Prostate gland (tissue), 2 donors: ENCODE results near the gene UNC50.

ENCODE experiments used
- POLR2AphosphoS5 ChIP-seq: sonication (generic); formaldehyde crosslinking; IDR thresholded peaks from one replicate; pipeline ENCODE4 v1.6.1; 2017; ENCODE audit warnings: antibody characterized with exemption
- TF ChIP-seq, protein P1 (sequence below), 4 experiments: fragments of 200-600 bp in 2 of 4; fragments of 450-650 bp in 2 of 4; sonication (generic) in 2 of 4; IDR thresholded peaks; 1 replicate in 3 of 4; 2 replicates in 1 of 4; pipeline ENCODE4 v1.5.1; 2016 to 2019; ENCODE audit warnings: antibody characterized with exemption in 4 of 4, mild to moderate bottlenecking in 2 of 4, moderate library complexity in 2 of 4

DNA sequence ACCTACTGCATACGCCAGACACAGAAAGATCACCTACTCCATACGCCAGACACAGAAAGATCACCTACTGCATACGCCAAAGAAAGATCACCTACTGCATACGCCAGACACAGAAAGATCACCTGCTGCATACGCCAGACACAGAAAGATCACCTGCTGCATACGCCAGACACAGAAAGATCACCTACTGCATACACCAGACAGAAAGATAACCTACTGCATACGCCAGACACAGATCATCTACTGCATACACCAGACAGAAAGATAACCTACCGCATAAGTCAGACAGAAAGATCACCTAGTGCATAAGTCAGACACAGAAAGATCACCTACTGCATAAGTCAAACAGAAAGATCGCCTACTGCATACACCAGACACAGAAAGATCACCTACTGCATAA is 25.9 kb upstream of the UNC50 start:
- TF ChIP-seq, protein P1, sequence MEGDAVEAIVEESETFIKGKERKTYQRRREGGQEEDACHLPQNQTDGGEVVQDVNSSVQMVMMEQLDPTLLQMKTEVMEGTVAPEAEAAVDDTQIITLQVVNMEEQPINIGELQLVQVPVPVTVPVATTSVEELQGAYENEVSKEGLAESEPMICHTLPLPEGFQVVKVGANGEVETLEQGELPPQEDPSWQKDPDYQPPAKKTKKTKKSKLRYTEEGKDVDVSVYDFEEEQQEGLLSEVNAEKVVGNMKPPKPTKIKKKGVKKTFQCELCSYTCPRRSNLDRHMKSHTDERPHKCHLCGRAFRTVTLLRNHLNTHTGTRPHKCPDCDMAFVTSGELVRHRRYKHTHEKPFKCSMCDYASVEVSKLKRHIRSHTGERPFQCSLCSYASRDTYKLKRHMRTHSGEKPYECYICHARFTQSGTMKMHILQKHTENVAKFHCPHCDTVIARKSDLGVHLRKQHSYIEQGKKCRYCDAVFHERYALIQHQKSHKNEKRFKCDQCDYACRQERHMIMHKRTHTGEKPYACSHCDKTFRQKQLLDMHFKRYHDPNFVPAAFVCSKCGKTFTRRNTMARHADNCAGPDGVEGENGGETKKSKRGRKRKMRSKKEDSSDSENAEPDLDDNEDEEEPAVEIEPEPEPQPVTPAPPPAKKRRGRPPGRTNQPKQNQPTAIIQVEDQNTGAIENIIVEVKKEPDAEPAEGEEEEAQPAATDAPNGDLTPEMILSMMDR (IDR thresholded peaks at IDR 0.05), result no peak
- TF ChIP-seq POLR2AphosphoS5, result no peak
